HUES64 (cell line): ENCODE results near the gene PIEZO2.

Experiments used
- H3K27ac ChIP-seq: 2 replicates; pipeline ENCODE4 v1.7.0; 2013; ENCODE audit warnings: low read depth, low read length, inconsistent platforms
- H3K27me3 ChIP-seq: 2 replicates; pipeline ENCODE4 v1.6.1; 2013; ENCODE audit warnings: mild to moderate bottlenecking, low read length; ENCODE audit not compliant: insufficient read depth
- H3K36me3 ChIP-seq: 2 replicates; pipeline ENCODE4 v1.6.1; 2013; ENCODE audit warnings: mild to moderate bottlenecking, low read length; ENCODE audit not compliant: insufficient read depth
- H3K4me1 ChIP-seq: 2 replicates; pipeline ENCODE4 v1.6.1; 2013; ENCODE audit warnings: mild to moderate bottlenecking, low read length, moderate library complexity; ENCODE audit not compliant: insufficient read depth
- H3K4me3 ChIP-seq: 2 replicates; pipeline ENCODE4 v1.5.1; 2013; ENCODE audit warnings: mild to moderate bottlenecking, low read length, moderate library complexity
- H3K9ac ChIP-seq: 2 replicates; pipeline ENCODE4 v1.6.1; 2013; ENCODE audit warnings: mild to moderate bottlenecking, low read depth, low read length
- H3K9me3 ChIP-seq: 2 replicates; pipeline ENCODE4 v1.6.1; 2013; ENCODE audit warnings: low read depth, low read length; ENCODE audit not compliant: insufficient read depth
- WGBS: fragments of 150-250, 120-280 bp; methylation state at CpG from one replicate; pipeline ENCODE4 v1.1.7; 2013; ENCODE audit warnings: missing lambda C conversion rate; 5-methylcytosine and 5-hydroxymethylcytosine counted together

The PIEZO2 gene

DNA sequence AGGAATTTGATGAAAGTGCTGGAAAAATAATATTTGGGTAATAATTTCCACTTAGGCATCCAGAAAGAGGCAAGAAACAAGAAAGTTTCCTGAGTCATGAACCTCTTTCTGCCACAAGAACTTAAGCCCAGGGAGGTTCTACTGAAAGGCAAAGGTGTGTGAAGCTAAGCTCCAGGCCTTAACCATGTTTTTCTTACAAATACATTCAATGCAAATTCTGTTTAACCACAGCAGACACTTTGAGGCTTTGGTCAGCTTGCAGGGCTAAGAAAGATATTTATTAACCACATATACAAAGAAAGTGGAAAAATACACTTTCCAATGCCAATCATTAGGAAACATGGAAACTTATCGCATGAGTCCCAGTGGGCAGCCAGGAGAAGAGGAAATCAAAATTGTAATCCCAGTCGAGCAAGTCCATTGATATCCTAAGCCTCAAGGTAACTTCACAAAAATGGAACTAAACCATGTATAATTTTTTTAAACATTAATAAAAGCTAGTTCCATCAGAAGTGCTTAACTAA, 68.3 kb downstream of the PIEZO2 start:
- Histone ChIP-seq H3K9ac (no peak overlapping the region), H3K27me3 (no peaks in the 10 kb centered on the region), H3K4me3 (no peak overlapping the region), H3K4me1 (no peaks in the 10 kb centered on the region), H3K9me3 (no peaks in the 10 kb centered on the region), H3K27ac (no peak overlapping the region), H3K36me3 (no peaks in the 10 kb centered on the region)
- WGBS, result 90% methylated on average over 2 of the region's 2 CpGs

DNA sequence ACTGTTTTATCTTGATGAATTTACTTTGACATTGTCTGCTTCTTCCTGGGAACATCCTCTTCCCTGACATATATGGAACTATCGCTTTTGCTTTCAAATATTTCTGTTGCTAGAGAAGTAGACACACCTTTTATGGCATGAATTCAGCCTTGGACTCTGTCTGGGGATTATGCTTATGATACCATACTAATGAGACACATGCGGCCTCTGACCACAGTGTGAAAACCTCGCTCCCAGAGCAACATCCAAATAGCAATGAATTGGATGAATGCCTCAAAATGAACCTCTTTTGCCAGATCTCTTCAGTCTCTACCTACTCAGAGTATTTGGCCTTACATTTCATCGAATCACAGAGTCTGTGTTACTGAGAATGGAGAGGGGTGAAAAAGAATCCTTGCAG, 70.9 kb downstream of the PIEZO2 start:
- H3K27me3 ChIP-seq, result no peaks in the 10 kb centered on the region
- H3K4me3 ChIP-seq, result no peak overlapping the region
- H3K4me1 ChIP-seq, result no peaks in the 10 kb centered on the region
- no peaks in the 10 kb centered on the region for H3K36me3 ChIP-seq
- H3K27ac ChIP-seq, result no peak overlapping the region
- H3K9ac ChIP-seq, result no peak overlapping the region
- 99% methylated on average over 3 of the region's 4 CpGs for WGBS
- no peaks in the 10 kb centered on the region for H3K9me3 ChIP-seq

DNA sequence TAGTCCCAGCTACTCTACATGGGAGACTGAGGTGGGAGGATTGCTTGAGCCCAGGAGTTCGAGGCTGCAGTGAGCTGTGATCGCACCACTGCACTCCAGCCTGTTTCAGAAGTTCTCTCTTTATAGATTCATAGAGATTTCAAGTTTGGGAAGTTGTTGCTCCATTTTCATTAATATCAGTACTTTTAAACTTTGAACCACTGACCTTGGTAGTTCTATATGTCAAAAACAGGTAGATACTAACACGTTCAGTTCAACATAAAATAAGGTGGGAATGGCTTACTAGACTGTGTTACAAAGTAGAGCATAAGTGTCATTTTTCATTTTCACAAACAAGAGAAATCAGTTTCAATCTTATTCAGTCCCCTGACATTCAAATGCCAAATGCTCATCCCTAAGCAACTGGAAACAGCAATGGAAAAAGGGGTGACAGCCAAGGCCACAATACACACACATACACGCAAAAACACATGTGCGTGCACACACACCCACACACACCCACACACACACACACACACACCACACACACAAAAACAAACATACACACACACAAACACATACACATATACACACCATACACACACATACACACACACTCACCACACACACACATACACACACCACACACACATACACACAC, 71.7 kb downstream of the PIEZO2 start:
- H3K4me1 ChIP-seq, result no peaks in the 10 kb centered on the region
- no peaks in the 10 kb centered on the region for H3K27me3 ChIP-seq
- 98% methylated on average over 5 of the region's 5 CpGs for WGBS
- H3K36me3 ChIP-seq, result no peaks in the 10 kb centered on the region
- no peaks in the 10 kb centered on the region for H3K9me3 ChIP-seq
- H3K9ac ChIP-seq, result no peak overlapping the region
- H3K27ac ChIP-seq, result no peak overlapping the region
- no peak overlapping the region for H3K4me3 ChIP-seq

DNA sequence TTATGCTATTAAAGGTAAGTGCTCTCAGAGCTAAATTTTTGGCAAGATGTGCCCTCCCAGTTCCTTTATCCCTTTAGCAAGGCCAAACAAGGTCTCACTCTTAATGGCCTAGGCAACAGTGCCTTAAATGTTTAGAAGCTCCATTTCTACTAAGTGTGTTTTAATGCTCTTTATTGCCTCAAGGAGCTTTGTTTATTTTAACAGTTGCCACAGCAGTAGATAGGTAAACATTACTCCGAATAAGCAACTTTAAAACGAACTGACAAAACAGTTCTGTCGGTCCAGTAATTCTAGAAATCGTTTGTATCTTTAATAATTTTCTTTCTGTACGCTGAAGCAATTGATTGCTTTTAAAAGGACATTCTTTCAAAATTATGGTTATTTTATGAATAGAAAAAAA, 74.5 kb downstream of the PIEZO2 start:
- Histone ChIP-seq H3K4me1 (no peaks in the 10 kb centered on the region), H3K36me3 (no peaks in the 10 kb centered on the region), H3K9me3 (no peaks in the 10 kb centered on the region), H3K27ac (no peak overlapping the region), H3K27me3 (no peaks in the 10 kb centered on the region), H3K9ac (no peak overlapping the region), H3K4me3 (no peak overlapping the region)
- WGBS, result 90% methylated on average over 5 of the region's 5 CpGs

DNA sequence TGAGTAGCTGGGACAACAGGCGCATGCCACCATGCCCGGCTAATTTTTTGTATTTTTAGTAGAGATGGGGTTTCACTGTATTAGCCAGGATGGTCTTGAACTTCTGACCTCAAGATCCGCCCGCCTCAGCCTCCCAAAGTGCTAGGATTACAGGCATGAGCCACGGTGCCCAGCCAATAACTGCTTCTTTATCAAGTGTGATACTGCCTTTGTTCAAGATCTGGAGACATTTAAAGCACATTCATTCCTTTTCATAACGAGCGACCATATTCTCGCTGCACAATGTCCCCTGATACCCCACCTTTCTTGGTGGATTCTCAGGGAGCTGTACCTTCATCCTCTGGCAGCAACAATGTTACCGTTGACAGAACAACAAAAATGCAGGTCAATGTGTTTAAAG, 75.4 kb downstream of the PIEZO2 start:
- Histone ChIP-seq H3K4me3 (no peak overlapping the region), H3K9ac (no peak overlapping the region), H3K27ac (no peak overlapping the region), H3K9me3 (no peaks in the 10 kb centered on the region), H3K27me3 (no peaks in the 10 kb centered on the region), H3K36me3 (no peaks in the 10 kb centered on the region), H3K4me1 (no peaks in the 10 kb centered on the region)
- WGBS, result 96% methylated on average over 9 of the region's 9 CpGs

DNA sequence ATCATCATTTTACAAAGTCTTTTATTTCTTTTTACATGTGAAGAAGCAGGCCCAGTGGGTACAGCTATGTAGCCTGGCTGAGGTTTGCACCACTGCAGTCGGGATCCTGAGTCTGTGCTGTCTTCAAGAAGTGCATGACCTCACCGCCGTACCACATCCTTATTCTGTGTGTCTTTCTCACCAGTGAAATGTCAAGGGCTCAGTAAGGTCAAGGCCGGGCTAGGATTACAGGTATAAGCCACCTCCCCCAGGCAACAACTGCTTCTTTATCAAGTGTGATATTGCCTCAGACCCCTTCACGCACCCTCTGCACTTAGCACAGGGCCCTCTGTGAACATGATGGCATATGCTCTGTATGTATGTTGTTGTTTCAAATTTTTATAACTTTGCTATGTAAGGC, 76.7 kb downstream of the PIEZO2 start:
- H3K27me3 ChIP-seq, result no peaks in the 10 kb centered on the region
- H3K9ac ChIP-seq, result no peak overlapping the region
- no peak overlapping the region for H3K27ac ChIP-seq
- H3K4me3 ChIP-seq, result no peak overlapping the region
- no peaks in the 10 kb centered on the region for H3K36me3 ChIP-seq
- H3K9me3 ChIP-seq, result no peaks in the 10 kb centered on the region
- 93% methylated on average over 5 of the region's 5 CpGs for WGBS
- H3K4me1 ChIP-seq, result no peaks in the 10 kb centered on the region

DNA sequence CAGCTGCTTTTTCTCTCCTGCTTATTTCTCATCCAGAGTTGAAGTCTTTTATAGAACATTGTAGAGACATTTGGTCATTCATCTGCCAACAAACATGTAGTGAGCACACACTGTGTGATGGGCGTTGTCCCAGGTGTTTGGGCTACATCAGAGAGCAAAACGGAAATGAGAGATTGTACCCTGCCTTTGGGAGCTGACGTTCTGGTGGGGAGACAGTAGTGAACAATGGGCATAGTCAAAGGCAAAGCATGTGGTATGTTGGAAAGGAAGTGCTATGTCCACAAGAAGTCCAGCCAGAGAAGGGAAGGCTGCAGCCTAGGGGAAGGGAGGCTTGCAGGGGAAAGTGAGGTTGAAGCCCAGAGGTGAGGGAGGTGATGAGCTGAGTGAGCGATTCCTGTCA, 78.1 kb downstream of the PIEZO2 start:
- Histone ChIP-seq H3K27me3 (no peaks in the 10 kb centered on the region), H3K4me1 (0 out of 2 replicates have a peak, but pooled peaks cover under 1% of the 10 kb centered on the region), H3K27ac (no peak overlapping the region), H3K36me3 (no peaks in the 10 kb centered on the region), H3K4me3 (no peak overlapping the region), H3K9me3 (no peaks in the 10 kb centered on the region), H3K9ac (no peak overlapping the region)
- 94% methylated on average over 4 of the region's 4 CpGs for WGBS

DNA sequence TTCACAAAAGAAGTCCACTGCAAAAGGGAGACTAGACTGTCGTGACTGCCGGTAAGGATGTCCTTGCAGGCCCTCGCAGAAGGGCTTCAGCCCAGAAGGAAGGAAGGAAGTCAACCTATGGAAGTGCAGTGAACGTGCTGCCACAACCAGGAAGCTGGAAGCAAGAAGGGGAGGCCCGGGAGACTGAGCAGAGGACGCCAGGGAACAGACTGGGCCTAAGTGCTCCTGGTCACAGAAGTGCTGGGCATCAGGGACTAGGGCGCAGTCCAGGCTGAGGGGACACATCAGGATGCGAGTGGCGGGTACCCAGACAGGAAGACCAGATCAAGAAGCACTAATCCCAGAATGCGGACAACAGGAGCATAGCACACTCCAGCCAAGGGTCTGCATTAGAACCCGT, 78.8 kb downstream of the PIEZO2 start:
- WGBS, result 85% methylated on average over 11 of the region's 11 CpGs
- no peaks in the 10 kb centered on the region for H3K9me3 ChIP-seq

DNA sequence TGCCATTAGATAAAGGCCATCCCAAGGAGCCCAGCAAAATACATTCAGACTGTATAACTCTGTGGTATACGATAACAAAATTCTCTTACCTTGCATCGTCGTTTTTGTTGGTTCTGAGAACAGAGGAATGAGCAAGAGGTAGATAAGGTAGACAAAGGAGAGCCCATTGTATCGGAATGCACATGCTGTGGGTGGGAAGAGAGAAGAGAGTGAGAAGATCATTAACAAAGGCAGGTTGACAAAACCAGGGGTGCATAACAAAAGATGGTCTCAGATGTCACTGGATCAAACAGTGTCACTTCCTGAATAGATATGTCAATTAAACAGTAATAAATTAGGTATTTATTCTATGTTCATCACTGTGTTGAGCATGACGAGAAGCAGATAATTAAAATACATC, 83.3 kb downstream of the PIEZO2 start:
- Histone ChIP-seq H3K9ac (no peak overlapping the region), H3K4me1 (peaks cover 12% of the 10 kb centered on the region), H3K9me3 (no peaks in the 10 kb centered on the region), H3K27ac (peak overlapping the region; percentile 40; the same call in 1 of the 2 replicates), H3K36me3 (no peaks in the 10 kb centered on the region), H3K4me3 (no peak overlapping the region), H3K27me3 (no peaks in the 10 kb centered on the region)
- WGBS, result 52% methylated on average over 4 of the region's 5 CpGs

More for the DNA sequence above, 78.8 kb downstream of the PIEZO2 start:
- Histone ChIP-seq H3K27me3 (no peaks in the 10 kb centered on the region), H3K4me3 (no peak overlapping the region), H3K4me1 (peaks cover 6% of the 10 kb centered on the region), H3K36me3 (no peaks in the 10 kb centered on the region), H3K27ac (no peak overlapping the region), H3K9ac (no peak overlapping the region)

DNA sequence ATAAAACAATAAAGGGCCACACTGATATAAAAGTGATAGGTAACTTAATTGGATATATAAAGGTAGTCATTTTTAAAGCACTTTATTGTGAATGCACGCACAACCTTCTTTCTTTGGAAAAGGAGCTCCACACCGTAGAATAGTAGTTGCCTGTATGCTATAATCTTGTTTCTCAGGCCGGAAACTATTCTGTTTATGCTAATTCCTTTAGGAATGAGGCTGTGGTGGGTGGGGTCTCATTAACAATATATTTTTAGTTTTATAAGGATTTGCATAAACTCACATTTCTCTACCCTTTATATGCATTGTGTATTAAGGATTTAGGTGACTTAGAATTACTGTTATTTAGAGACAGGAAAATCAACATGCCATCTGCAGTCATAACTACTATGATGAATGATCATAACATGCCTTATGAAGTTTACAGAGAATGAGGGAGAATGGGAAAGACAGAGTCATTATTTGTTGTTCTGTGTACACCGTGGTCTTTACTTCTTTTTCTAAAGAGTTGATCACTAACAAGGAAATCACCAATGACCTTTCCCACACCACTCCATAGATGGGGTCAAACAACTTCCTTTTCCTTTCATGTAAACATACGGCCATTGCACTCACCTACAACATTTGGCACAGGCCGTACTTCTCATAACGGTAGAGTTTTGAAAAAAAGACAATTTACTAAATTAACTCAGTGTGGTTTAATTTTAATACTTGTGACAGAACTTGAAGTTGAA, 84.5 kb downstream of the PIEZO2 start:
- Histone ChIP-seq H3K4me3 (no peak overlapping the region), H3K9me3 (no peaks in the 10 kb centered on the region), H3K4me1 (peaks cover 12% of the 10 kb centered on the region), H3K27ac (no peak overlapping the region), H3K27me3 (no peaks in the 10 kb centered on the region), H3K36me3 (no peaks in the 10 kb centered on the region), H3K9ac (no peak overlapping the region)
- WGBS, result 74% methylated on average over 4 of the region's 7 CpGs

DNA sequence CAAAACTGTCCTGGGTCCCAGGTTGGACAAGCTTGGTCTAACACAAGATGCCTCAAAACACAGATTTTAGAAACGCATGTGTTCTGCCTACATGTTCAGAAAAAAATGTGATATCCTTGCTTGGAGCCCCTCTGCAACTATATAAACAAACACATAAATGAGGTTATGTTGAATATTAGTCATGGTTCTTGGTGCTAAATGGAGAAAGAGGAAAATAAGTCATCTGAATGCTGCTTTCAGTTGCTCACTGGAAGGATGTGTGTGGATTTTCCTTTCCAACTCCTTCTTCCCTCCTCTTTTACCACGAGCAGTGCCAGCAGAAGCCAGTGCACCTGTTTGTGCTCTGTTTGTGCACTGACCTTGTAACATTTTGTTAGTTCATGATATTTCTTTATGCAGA, 85.3 kb downstream of the PIEZO2 start:
- Histone ChIP-seq H3K27me3 (no peaks in the 10 kb centered on the region), H3K36me3 (no peaks in the 10 kb centered on the region), H3K4me3 (no peak overlapping the region), H3K27ac (no peak overlapping the region), H3K9me3 (no peaks in the 10 kb centered on the region), H3K9ac (no peak overlapping the region), H3K4me1 (peaks cover 12% of the 10 kb centered on the region)
- WGBS, result 100% methylated on average over 1 of the region's 2 CpGs
